ENCODE measurements around the gene EFHC1. TPM values are rescaled to one million over a fixed set of nuclear protein-coding genes. Genes with fewer than 3 reads are reported as not detected.

EFHC1 gene
- total RNA-seq, 1 experiment from 2014 or later, result 15.5 TPM

- TF ChIP-seq TCF7 (CRISPR knock-in tag; IDR thresholded peaks at IDR 0.05; ENCODE audit: low read depth) (no peak), CREB1 (CRISPR knock-in tag; IDR thresholded peaks at IDR 0.05) (no peak)
Measured at GRCh38 chr6:52505726-52506409, 85.7 kb downstream of the EFHC1 start (continued).

GRCh38 chr6:52506476-52506875 lies 86.3 kb downstream of the EFHC1 start:
- Mint-ChIP-seq H3K9me3 (no peaks in the 10 kb centered on the region), H3K4me1 (peaks cover 23% of the 10 kb centered on the region), H3K4me3 (no peak overlapping the region), H3K27ac (no peak overlapping the region), H3K27me3 (ENCODE audit: low read depth) (no peaks in the 10 kb centered on the region), H3K36me3 (peaks cover 44% of the 10 kb centered on the region)
- ATAC-seq (no peak), DNase-seq (ENCODE audit: low spot score) (no peak)
- ChIA-PET CTCF (interaction anchor here (0.7 to 0.9 kb wide), 2 partner anchors 9 to 87 kb away, joined by 3 to 4 read pairs; no protein-coding TSS in a partner anchor), POLR2A (no interaction called here)
- TF ChIP-seq NR1H2 (CRISPR knock-in tag; IDR thresholded peaks at IDR 0.05), result no peak
- TF ChIP-seq ZNF138 (CRISPR knock-in tag; conservative IDR thresholded peaks at IDR 0.05), result no peak
- no peak for TF ChIP-seq PREB (CRISPR knock-in tag; IDR thresholded peaks at IDR 0.05; ENCODE audit: borderline replicate concordance)
- no peak for TF ChIP-seq CDX4 (CRISPR knock-in tag; IDR thresholded peaks at IDR 0.05; ENCODE audit: borderline replicate concordance)
- no peak for TF ChIP-seq ZNF423 (CRISPR knock-in tag; IDR thresholded peaks at IDR 0.05)
- TF ChIP-seq AR (CRISPR knock-in tag; IDR thresholded peaks at IDR 0.05), result no peak
- no peak for TF ChIP-seq CTCF (IDR thresholded peaks at IDR 0.05)
- TF ChIP-seq ZBTB21 (CRISPR knock-in tag; IDR thresholded peaks at IDR 0.05; ENCODE audit: borderline replicate concordance), result no peak
- TF ChIP-seq ERG (CRISPR knock-in tag; IDR thresholded peaks at IDR 0.05), result no peak
- TF ChIP-seq JAZF1 (CRISPR knock-in tag; IDR thresholded peaks at IDR 0.05), result no peak
- TF ChIP-seq ZNF425 (CRISPR knock-in tag; conservative IDR thresholded peaks at IDR 0.05), result no peak
- TF ChIP-seq PRDM15 (CRISPR knock-in tag; IDR thresholded peaks at IDR 0.05), result no peak
- TF ChIP-seq E2F1 (CRISPR knock-in tag; IDR thresholded peaks at IDR 0.05), result no peak
- TF ChIP-seq RORB (CRISPR knock-in tag; IDR thresholded peaks at IDR 0.05), result no peak
- TF ChIP-seq IRF2 (CRISPR knock-in tag; IDR thresholded peaks at IDR 0.05; ENCODE audit: borderline replicate concordance, low read depth), result no peak
- TF ChIP-seq CBFB (CRISPR knock-in tag; IDR thresholded peaks at IDR 0.05; ENCODE audit: low read depth), result no peak
- TF ChIP-seq TEAD4 (CRISPR knock-in tag; IDR thresholded peaks at IDR 0.05), result no peak

Measured in WTC11 (cell line).